Astrocyte (in vitro differentiated cells and primary cell): ENCODE measurements around the gene RNF146.

Experiments
- CTCF ChIP-seq: IDR thresholded peaks from 2 replicates; pipeline ENCODE4 v1.5.1; 2011; ENCODE audit warnings: low read depth, mild to moderate bottlenecking, inconsistent platforms, low read length, moderate library complexity; ENCODE audit not compliant: insufficient read depth
- EZH2 ChIP-seq: IDR thresholded peaks from 2 replicates; pipeline ENCODE4 v1.6.1; 2012; ENCODE audit warnings: mild to moderate bottlenecking, low read length, inconsistent platforms; ENCODE audit not compliant: insufficient read depth

- no peak for TF ChIP-seq CTCF
- TF ChIP-seq EZH2, result no peak
These were observed 15.5 kb downstream of the RNF146 start for GRCh38 chr6:127282184-127282583.
